GM21528 (cell line): Measurements from ENCODE around the gene SLC1A4.

Experiments
- ATAC-seq: cut with Tn5 transposase; IDR thresholded peaks from one replicate; pipeline ENCODE4 v1.9.1; 2021; ENCODE audit warnings: mild to moderate bottlenecking, moderate library complexity; ENCODE audit not compliant: unreplicated experiment, low FRiP score

Gene SLC1A4

DNA sequence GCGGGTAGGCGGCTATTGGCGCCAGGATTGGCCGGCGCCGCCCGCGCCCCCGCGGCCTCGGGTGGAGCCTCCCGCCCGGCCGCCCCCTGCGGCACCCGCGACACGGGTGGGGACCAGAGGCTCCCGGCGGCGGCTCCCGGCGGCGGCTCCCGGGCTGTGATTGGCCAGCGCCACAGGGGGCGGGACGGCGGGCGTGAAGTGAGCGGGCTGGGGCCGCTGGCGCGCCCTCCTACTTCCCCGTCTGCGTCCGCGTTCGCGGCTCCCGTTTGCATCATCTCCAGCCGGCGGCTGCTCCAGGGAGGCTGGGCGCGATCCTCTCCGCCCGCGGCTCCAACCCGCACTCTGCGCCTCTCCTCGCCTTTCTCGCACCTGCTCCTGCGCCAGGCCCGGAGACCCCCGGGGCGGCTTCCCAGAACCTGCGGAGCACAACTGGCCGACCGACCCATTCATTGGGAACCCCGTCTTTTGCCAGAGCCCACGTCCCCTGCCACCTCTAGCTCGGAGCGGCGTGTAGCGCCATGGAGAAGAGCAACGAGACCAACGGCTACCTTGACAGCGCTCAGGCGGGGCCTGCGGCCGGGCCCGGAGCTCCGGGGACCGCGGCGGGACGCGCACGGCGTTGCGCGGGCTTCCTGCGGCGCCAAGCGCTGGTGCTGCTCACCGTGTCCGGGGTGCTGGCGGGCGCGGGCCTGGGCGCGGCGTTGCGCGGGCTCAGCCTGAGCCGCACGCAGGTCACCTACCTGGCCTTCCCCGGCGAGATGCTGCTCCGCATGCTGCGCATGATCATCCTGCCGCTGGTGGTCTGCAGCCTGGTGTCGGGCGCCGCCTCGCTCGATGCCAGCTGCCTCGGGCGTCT lies at the start of gene SLC1A4:
SLC1A4 (plus strand) TSS at position 274 of the 856 bp plus-strand sequence; CDS start at position 519, 245 bp downstream.
- peak; percentile 76 for ATAC-seq

DNA sequence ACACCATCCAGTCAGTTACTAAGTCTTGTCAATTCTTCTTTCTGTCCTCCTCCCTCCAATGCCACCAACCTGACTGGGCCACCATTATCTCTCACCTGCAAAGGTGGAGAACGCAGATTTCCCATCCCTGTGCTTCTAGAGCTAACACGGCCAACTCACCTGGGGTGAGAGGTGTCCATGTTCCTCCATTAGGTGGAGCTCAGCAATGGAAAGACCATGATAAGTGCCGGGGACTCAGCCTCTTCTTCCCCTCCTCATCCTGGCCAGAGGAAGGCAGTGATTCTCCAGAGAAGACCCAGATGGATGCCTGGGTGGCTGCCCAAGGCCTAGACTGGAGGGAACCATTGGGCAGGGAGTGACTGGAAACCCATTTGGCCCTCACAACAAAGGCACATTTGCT lies 48.1 kb upstream of the SLC1A4 start:
- no peak for ATAC-seq

DNA sequence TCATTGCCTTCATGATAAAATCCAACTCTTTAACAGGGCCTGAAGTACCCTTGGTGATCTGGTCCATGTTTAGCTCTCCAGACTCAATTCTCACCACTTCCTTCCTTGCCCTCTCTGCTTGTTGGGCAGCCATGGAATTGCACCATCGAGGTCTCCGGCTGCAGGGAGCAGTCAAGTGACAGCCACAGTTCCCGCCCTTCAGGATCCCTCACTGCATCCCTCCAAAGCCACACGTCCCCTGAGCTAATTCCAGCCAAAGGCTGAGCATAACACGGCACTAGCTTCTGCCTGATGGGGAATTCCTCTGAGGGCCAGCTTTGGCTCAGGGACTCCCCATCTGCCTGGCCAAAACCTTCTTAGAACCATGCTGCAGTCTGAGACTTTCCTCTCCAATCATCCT lies 47.4 kb upstream of the SLC1A4 start:
- ATAC-seq = no peak

DNA sequence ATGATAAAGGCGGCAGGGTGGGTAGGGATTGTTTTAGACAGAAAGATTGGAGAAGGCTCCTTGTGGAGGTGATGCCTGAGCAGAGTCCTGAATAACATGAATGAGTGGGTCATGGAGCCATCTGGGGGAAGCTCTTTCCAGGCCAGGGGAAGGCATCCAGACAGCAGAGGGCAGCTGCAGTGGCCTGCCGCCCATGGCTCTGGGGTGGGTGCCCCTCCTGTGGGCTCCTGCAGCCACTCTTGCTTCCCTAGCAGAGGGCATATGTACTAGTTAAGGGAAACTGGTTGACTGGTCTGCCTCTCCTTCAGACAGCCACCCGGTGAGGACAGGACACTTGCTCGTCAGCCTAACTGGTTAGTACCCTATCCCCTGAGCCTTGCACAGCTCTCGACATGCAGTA lies 46.5 kb upstream of the SLC1A4 start:
- no peak for ATAC-seq

DNA sequence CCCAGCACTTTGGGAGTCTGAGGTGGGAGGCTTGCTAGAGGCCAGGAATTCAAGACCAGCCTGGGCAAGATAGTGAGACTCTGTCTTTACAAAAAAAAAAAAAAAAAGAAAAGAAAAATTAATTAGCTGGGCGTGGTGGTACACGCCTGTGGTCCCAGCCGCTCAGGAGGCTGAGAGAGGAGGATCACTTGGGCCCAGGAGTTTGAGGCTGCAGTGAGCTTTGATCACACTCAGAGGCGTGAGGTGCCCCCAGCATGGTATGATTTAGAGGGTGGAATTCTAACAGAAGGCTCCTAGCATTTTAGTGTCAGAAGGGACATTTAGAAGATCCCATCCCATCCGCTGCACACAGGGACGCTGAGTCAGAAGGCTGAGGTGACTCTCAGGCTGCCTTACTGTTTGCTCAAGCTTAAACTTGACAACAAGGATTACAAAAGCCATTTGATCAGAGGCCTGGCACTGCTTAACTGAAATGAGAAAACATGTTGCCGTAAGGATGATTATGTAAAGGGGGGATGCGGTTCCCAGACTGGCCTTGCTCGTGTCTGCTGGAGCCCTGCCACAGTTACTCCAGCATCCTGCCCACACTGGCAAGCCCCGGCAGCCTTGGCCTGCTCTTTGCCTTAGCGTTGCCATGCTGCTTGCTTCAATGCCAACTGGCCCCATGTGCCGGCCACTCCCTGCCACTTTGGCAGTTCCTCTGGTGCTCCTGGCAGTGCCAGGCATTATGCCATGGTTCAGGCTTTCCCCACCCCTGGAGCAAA lies 45.6 kb upstream of the SLC1A4 start:
- no peak for ATAC-seq

DNA sequence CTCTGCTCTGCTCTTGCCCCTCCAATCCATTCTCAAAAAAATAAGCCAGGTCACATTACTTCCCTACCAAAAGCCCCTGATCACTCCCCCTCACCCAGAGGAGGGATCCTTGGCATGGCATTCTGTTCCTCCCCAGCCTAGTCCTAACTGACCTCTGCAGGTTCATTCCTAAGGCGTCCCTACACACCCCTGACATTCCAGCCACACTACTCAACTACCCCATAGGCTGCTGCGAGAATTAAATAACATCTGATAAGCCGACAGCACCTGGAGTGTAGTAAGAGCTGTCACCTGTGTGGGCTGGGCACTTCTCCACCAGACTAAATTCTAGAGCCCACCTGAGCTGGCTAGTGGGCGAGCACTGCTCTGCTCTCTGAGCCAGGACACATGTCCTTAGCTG lies 44.7 kb upstream of the SLC1A4 start:
- ATAC-seq = no peak

DNA sequence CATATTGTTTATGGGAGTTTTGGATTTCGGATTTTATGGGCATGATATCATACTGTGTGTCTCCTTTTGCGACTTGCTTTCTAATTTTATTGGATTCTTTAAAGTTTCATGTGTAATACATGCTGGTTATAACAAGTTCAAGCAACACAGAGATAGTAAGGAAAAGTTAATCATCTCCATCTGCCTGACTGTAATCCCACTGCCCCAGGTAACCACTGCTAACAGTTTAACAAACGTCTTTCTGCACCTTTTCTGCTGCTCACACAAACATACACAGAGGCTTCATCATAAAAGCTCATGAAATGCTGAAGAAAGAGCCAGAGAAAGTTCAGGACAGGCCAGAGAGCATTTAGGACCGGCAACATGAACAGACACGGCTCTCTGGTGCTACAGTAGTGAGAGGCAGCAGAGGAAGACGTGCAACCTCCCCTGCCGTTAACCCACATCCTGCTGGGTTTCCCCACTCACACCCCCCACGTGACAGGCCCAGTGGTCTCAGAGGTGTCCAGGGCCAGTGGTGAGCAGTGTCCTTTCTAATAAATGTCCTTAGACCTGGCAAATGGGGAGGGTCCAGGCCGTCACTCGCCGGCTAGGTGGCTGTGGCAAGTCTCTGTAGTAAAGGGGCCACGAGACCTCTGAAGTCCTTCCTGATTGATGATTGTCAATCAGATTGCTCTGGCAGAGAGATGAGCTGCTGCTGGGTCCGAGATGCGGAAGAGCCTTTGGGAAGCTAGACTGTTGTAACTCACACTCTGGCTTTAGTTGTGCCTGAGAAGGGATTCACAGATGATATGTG lies 43.0 kb upstream of the SLC1A4 start:
- ATAC-seq = peak; percentile 96

DNA sequence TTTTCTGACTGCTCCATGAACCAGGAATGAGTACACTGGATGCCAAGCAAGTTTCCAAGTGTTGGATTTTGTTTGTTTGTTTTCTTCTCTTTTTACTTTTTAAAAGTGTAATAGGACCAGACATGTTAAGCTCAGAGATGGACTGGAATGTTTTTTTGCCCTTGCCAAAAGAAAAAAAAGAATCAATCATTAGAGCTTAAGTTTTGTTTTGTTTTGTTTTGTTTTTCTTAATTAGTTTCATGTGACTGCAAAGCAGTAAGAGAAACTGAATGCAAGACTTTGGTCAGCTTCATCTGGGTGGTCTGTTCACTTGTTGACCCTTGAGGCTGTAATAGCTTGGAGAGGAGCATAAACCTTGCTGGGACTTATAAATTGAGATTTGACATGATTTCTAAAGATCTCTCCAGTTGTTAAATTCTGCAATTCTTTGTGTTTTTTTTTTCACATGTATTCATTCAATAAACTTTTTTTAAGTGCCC lies 42.4 kb upstream of the SLC1A4 start:
- no peak for ATAC-seq

DNA sequence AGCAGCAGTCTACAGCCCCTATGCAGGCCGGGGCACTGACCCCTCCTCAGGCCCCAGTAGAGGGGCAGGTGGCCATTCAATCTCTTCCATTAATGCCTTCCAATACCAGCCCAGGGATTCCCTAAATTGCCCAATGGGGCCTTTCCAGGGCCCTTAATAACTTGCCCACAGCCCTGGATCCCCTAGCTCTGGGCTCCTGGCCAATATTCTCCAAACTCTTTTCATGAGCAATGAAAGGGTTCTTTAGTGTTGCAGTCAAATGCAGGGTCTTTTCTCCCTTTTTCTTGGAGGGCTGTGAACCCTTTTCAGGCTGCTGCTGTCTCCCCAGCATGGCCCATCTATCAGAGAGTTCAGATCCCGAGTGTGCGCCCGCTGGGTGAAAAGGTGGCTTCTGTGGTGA lies 41.3 kb upstream of the SLC1A4 start:
- ATAC-seq = no peak

DNA sequence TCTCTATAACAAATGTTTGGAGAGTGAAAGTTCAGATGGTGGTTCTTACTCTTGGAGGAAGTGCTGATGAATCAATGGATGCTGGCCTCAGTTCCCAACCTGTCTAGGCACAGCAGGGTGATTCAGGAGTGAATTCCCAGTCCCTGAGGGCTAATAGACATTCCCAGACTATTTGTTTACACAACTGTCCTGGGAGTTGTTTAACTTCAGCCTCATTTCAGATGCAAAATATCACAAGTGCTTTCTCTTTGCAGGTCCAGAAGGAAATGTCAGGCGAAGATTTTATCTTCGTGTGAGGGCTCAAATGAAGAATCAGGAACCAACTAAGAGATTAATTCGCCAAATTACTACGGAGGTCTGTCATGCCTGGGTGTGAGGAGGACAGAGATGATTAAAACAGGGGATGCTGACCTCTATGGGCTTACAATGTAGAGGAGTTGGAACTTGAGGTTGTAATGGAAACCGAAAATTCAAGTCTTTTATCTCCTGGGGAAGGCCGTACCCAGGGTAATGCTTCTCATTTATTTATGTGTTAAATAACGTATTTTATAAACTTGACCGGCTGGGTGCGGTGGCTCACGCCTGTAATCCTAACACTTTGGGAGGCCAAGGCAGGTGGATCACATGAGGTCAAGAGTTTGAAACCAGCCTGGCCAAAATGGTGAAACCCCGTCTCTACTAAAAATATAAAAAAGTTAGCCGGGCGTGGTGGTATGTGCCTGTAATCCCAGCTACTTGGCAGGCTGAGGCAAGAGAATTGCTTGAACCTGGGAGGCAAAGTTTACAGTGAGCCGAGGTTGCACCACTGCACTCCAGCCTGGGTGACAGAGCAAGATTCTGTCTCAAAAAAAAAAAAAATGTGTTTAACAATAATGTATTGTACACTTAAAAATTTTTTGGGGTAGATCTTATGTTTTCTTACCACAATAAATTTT lies 38.7 kb upstream of the SLC1A4 start:
- no peak for ATAC-seq

DNA sequence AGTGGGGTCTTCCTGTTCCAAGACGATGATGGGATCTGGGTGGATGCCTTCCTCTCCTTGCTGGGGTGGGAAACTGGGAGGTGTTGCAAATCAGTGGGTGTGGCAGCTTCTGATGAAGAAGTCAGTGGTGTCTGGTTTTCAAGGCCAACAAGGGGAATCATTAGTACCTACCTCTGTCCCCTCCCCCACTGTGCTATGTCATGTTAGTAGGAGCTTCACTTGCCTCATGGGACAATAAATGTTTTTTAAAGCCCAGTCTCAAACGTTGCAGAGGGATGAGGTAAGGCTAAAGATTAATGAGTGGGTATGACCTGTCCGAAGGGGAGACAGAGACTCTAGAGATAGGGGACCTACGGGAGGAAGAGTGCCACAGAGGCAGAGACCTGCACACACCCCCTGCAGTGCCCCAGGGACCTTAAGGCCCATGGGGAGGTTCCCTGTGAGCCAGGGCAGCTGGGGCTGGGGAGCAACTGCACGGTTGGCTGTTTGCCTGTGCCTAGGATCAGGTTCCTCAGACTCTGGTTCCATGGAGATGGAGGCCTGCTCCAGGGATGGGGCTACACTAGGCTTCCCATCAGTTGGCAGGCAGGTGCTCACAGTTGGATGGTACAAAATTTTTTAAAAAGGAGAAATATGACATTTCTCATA lies 37.8 kb upstream of the SLC1A4 start:
- ATAC-seq = no peak

DNA sequence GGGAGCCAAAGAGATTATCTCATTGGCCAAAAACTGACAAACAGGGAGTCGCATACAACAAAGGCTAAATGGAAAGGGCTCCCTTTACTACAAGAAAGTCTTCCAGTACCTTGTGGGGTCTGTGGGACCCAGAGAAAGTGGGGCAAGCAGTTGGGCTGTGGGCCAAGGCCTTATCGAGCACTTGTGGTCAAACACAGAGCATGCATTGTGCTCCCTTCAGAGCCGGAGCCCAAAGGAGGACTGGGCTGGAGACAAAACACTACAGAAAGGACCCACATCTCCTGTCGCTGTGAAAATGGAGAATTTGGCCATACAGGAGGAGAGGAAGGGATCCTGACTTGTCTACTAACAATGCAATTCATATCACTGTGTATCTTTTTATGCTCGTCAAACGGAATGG lies 37.1 kb upstream of the SLC1A4 start:
- ATAC-seq = no peak

DNA sequence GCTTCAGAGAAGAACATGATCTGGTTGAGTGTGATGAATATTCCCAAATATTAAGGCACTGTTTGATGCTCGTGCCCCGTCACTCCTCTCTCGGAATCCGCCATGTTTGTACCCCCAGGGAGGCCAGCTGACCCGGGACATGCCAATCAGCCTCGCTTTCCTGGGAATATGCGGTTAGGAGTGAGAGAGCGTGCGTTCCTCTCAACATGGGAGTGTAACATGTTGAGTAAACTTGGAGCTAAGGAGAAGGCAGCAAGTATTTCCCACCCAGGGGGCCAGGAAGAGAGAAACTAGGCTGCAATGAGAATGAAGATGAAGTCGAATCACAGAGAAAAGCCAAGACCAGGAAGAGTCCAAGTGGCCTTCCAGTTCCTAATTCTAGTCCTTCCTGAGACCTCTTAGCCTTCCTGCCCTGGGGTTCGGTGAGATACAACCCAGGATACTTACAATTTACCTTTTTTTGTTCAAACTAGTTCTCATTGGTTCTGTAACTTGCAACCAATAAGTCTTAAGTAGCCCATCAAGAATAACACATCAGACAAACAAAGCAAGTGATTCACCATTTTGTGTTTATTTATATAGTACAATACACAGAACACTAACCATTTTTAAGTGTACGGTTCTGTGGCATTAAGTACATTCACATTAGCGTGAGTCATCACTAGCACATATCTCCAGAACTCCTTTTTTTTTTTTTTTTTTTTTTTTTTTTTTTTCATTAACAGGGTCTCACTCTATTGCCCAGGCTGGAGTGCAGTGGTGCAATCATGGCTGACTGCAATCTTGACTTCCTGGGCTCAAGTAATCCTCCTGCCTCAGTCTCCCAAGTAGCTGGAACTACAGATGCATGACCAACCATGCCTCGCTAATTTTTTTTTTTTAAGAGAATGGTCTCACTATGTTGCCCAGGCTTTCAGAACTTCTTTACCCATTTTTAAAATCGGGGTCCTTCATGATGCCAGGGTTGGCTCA lies 36.4 kb upstream of the SLC1A4 start:
- ATAC-seq = no peak

DNA sequence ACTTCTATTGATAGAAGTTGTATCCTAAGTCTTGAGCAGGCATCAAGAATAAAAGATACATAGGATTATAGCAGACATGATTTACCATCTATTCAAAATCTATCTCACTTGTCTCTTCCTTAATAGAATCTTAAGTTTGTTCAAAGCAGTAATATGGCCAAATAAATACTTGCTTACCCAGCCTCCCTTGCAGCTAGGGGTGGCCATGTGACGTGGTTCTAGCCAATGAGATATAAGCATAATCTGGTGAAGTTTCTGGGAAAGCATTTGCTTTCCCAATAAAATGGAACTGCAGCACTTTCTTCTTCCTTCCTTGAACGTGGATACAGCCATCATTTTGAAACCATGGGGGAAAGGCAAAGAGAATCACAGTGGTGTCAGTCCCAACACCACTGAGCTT lies 33.7 kb upstream of the SLC1A4 start:
- ATAC-seq = no peak

DNA sequence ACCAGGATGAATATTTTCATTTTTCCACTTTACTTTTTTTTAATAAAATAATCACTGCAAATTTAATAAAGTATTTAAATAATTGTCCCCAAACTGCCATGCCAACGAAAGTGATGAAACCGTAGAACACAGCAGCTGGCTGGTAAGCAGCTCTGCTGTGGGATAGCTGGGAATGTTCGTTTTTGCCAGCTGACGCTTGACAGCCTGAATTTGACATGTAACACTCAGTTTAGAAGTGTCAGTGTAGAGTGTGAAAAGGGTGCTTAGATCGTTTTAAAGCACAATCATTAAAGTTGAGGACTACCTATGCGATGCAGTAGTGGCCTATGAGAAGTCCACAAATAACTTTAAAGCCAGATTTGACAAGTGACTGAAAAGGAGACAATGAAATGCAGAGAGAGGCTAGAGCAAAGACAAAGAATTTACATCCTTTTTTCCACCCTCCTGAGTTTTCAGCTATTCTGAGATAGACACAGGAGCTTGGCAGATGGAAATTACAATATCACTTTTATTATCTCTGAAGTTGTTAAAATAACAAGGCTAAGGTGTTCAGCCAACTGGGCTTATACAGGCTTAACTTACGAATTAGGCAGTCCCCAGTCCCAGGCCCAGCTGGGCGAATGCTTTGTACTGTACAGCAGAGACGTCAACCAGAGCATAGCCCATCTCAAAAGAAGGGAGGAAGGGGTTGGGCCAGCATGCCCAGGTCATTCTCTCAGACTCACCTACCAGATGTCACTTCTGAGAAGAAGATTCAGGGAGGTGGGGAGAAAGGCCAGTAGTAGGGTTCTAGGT lies 31.9 kb upstream of the SLC1A4 start:
- ATAC-seq = no peak

DNA sequence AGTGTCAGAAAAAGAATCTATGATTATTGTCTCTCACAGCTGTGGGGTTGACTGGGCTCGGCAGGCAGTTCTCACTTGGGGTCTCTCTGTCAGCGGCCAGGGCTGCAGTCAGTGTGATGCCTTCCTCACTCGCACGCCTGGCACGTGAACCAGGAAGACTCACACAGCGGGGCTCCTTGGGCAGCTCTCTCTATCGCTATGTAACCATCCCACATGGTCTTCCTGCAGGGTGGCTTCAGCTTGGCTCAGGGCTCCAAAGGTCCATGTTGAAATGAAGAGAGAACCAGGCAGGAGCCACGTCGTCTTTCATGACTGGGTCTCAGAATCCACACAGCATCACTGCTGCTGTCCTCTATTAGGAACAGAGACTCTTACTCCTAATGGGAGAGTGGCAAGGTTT lies 30.6 kb upstream of the SLC1A4 start:
- no peak for ATAC-seq

DNA sequence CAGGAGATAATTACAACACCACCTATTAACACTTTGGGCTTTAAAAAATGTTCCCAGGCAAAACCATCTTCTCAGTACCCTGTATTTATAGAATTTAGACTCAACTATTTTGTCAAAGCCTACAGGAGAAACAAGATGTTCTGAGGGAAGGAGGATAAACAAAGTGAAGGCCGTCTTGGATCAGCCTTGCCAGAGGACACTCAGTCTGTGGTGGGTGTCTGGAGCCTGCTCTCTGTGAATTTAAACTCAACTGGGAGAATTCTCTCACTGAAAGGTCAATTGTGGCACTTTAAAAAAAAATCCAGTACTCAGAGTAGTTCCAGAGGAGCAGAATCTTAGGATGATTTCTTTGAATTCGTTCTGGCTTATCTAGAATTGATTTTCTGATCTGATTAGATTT lies 28.4 kb upstream of the SLC1A4 start:
- ATAC-seq = no peak
